Ectodermal cell (in vitro differentiated cells): ENCODE data around the gene HNRNPC.
"Not testable (repeated sequence)": the region's sequence is repeated elsewhere in the genome, so short reads cannot be mapped to it uniquely, and the experiment has no call there.

Source experiments
- H3K27ac ChIP-seq: 2 replicates; pipeline ENCODE4 v1.7.0; 2013; ENCODE audit warnings: mild to moderate bottlenecking, low read depth, low read length; ENCODE audit not compliant: insufficient read depth, poor library complexity, severe bottlenecking
- H3K27me3 ChIP-seq: 2 replicates; pipeline ENCODE4 v1.7.0; 2013; ENCODE audit warnings: mild to moderate bottlenecking, low read length; ENCODE audit not compliant: insufficient read depth, control insufficient read depth, poor library complexity, severe bottlenecking
- H3K36me3 ChIP-seq: one replicate; pipeline ENCODE4 v1.7.0; 2013; ENCODE audit warnings: low read length; ENCODE audit not compliant: control insufficient read depth, insufficient read depth
- H3K4me1 ChIP-seq: one replicate; pipeline ENCODE4 v1.7.0; 2013; ENCODE audit warnings: low read length; ENCODE audit not compliant: control insufficient read depth, insufficient read depth
- H3K4me3 ChIP-seq: 2 replicates; pipeline ENCODE4 v1.7.0; 2013; ENCODE audit warnings: low read depth, low read length, control low read depth; ENCODE audit not compliant: insufficient read depth
- H3K9me3 ChIP-seq: 2 replicates; pipeline ENCODE4 v1.7.0; 2013; ENCODE audit warnings: mild to moderate bottlenecking, low read length, moderate library complexity; ENCODE audit not compliant: control insufficient read depth
- WGBS, 2 experiments: methylation state at CpG; one replicate each; pipeline ENCODE4 v1.1.7; 2013; ENCODE audit warnings: missing lambda C conversion rate in 2 of 2; 5-methylcytosine and 5-hydroxymethylcytosine counted together

HNRNPC gene

GRCh38 chr14:21275261-21275858, 6.1 kb upstream of the HNRNPC start:
- no peaks in the 10 kb centered on the region for H3K9me3 ChIP-seq
- WGBS, 2 experiments, result 89 to 90% methylated on average over 9 of the region's 9 CpGs
- no peak overlapping the region for H3K4me3 ChIP-seq
- H3K27ac ChIP-seq, result no peak overlapping the region
- H3K36me3 ChIP-seq, result no peaks in the 10 kb centered on the region
- H3K4me1 ChIP-seq, result no peaks in the 10 kb centered on the region
- no peaks in the 10 kb centered on the region for H3K27me3 ChIP-seq

- 91 to 92% methylated on average over 17 of the region's 17 CpGs for WGBS, 2 experiments
- H3K27me3 ChIP-seq, H3K27ac ChIP-seq, H3K9me3 ChIP-seq, H3K4me1 ChIP-seq, H3K4me3 ChIP-seq, H3K36me3 ChIP-seq: not testable (repeated sequence)
These were observed 3.4 kb upstream of the HNRNPC start for GRCh38 chr14:21272661-21273060.

- peak overlapping the region; percentile 97 for H3K4me3 ChIP-seq
- WGBS, 2 experiments, result 0% methylated on average over 21 of the region's 24 CpGs
- H3K27ac ChIP-seq, result peak overlapping the region; percentile 90
- no peaks in the 10 kb centered on the region for H3K27me3 ChIP-seq
- H3K9me3 ChIP-seq, result no peaks in the 10 kb centered on the region
- peaks cover 18% of the 10 kb centered on the region for H3K36me3 ChIP-seq
- H3K4me1 ChIP-seq, result peaks cover 11% of the 10 kb centered on the region
These were observed 508 bp downstream of the HNRNPC start for GRCh38 chr14:21268617-21269251.

- peaks cover 22% of the 10 kb centered on the region for H3K36me3 ChIP-seq
- 1 to 2% methylated on average over 14 to 16 of the region's 16 CpGs for WGBS, 2 experiments
- no peaks in the 10 kb centered on the region for H3K9me3 ChIP-seq
- H3K27me3 ChIP-seq, result no peaks in the 10 kb centered on the region
- H3K27ac ChIP-seq, result peak overlapping the region; percentile 90
- H3K4me3 ChIP-seq, result peak overlapping the region; percentile 97
- H3K4me1 ChIP-seq, result peaks cover 16% of the 10 kb centered on the region
These were observed 1.2 kb downstream of the HNRNPC start for GRCh38 chr14:21267886-21268616.

- WGBS, 2 experiments, result 5% methylated on average over 10 of the region's 10 CpGs
- peaks cover 16% of the 10 kb centered on the region for H3K4me1 ChIP-seq
- no peaks in the 10 kb centered on the region for H3K27me3 ChIP-seq
- peak overlapping the region; percentile 12 for H3K27ac ChIP-seq
- H3K4me3 ChIP-seq, result peak overlapping the region; percentile 97
- no peaks in the 10 kb centered on the region for H3K9me3 ChIP-seq
- H3K36me3 ChIP-seq, result peaks cover 23% of the 10 kb centered on the region
These were observed 1.8 kb downstream of the HNRNPC start for GRCh38 chr14:21267431-21267845.

- Histone ChIP-seq H3K27ac (no peak overlapping the region), H3K9me3 (no peaks in the 10 kb centered on the region), H3K36me3 (peaks cover 39% of the 10 kb centered on the region), H3K4me1 (peaks cover 18% of the 10 kb centered on the region), H3K4me3 (peak overlapping the region; percentile 12), H3K27me3 (no peaks in the 10 kb centered on the region)
- WGBS, 2 experiments, result 72 to 81% methylated on average over 1 to 4 of the region's 4 CpGs
These were observed 5.0 kb downstream of the HNRNPC start for GRCh38 chr14:21264025-21264801.

GRCh38 chr14:21263284-21264024, 5.8 kb downstream of the HNRNPC start:
- Histone ChIP-seq H3K27ac (no peak overlapping the region), H3K4me3 (peak overlapping the region; percentile 12), H3K4me1 (peaks cover 18% of the 10 kb centered on the region), H3K9me3 (no peaks in the 10 kb centered on the region), H3K36me3 (peaks cover 41% of the 10 kb centered on the region), H3K27me3 (no peaks in the 10 kb centered on the region)
- 77 to 87% methylated on average over 3 to 5 of the region's 5 CpGs for WGBS, 2 experiments

GRCh38 chr14:21262410-21262809, 6.8 kb downstream of the HNRNPC start:
- Histone ChIP-seq H3K36me3 (peaks cover 44% of the 10 kb centered on the region), H3K27ac (no peak overlapping the region), H3K9me3 (no peaks in the 10 kb centered on the region), H3K27me3 (no peaks in the 10 kb centered on the region), H3K4me1 (peaks cover 22% of the 10 kb centered on the region), H3K4me3 (no peak overlapping the region)
- WGBS, 2 experiments, result 87 to 90% methylated on average over 2 of the region's 3 CpGs

GRCh38 chr14:21261824-21262223, 7.4 kb downstream of the HNRNPC start:
- no peak overlapping the region for H3K27ac ChIP-seq
- peaks cover 49% of the 10 kb centered on the region for H3K36me3 ChIP-seq

More at GRCh38 chr14:21261824-21262223, 7.4 kb downstream of the HNRNPC start:
- Histone ChIP-seq H3K9me3 (no peaks in the 10 kb centered on the region), H3K4me3 (no peak overlapping the region), H3K27me3 (no peaks in the 10 kb centered on the region), H3K4me1 (peaks cover 23% of the 10 kb centered on the region)
- WGBS, 2 experiments, result 95% methylated on average over 1 of the region's 1 CpG
